Keratinocyte (primary cell): Measurements from ENCODE around the gene CNTNAP2. TPM values are rescaled to one million over a fixed set of nuclear protein-coding genes. Genes with fewer than 3 reads are reported as not detected.

Experiments used
- DNase-seq: peaks from one replicate; pipeline ENCODE4 v3.0.0-alpha.2; 2011; ENCODE audit warnings: low read depth, missing footprints, low spot score
- FAIRE-seq: peaks from 2 replicates; lab custom pipeline; 2011; peaks lifted over from hg19 to GRCh38; lab: Jason Lieb, UNC
- H2AFZ ChIP-seq: 2 replicates; pipeline ENCODE4 v1.6.0; 2012; ENCODE audit warnings: low read length, control low read depth, inconsistent platforms; ENCODE audit not compliant: control insufficient read depth
- H3K27ac ChIP-seq: 2 replicates; pipeline ENCODE4 v1.5.1; 2011; ENCODE audit warnings: low read length; ENCODE audit not compliant: control insufficient read depth, insufficient read depth
- H3K27me3 ChIP-seq: 3 replicates; pipeline ENCODE4 v1.6.0; 2011; ENCODE audit warnings: low read length; ENCODE audit not compliant: control insufficient read depth, insufficient read depth; ENCODE audit errors: extremely low read depth
- H3K36me3 ChIP-seq, 2 experiments: 2 replicates in 1 of 2; 3 replicates in 1 of 2; pipeline ENCODE4 v1.5.1; 2011; ENCODE audit warnings: low read length in 2 of 2, mild to moderate bottlenecking in 1 of 2; ENCODE audit not compliant: control insufficient read depth in 2 of 2, insufficient read depth in 2 of 2; ENCODE audit errors: extremely low read depth in 1 of 2
- H3K4me1 ChIP-seq: 3 replicates; pipeline ENCODE4 v1.5.1; 2011; ENCODE audit warnings: low read length; ENCODE audit not compliant: control insufficient read depth, insufficient read depth; ENCODE audit errors: extremely low read depth
- H3K4me2 ChIP-seq: 3 replicates; pipeline ENCODE4 v1.6.0; 2011; ENCODE audit warnings: low read depth, low read length; ENCODE audit not compliant: control insufficient read depth, insufficient read depth; ENCODE audit errors: extremely low read depth
- H3K4me3 ChIP-seq, 3 experiments: fragments of 200-600 bp in 1 of 3; sonication (generic) in 1 of 3; 2 replicates in 2 of 3; 3 replicates in 1 of 3; pipeline ENCODE4 v1.5.1; 2011 to 2016; ENCODE audit warnings: low read length in 3 of 3, mild to moderate bottlenecking in 3 of 3, control low read depth in 2 of 3, inconsistent platforms in 1 of 3, low read depth in 1 of 3, mixed read lengths in 1 of 3, mixed run types in 1 of 3, moderate library complexity in 1 of 3; ENCODE audit not compliant: control insufficient read depth in 2 of 3, insufficient read depth in 2 of 3; ENCODE audit errors: extremely low read depth in 1 of 3
- H3K79me2 ChIP-seq: 2 replicates; pipeline ENCODE4 v1.6.0; 2012; ENCODE audit warnings: low read length; ENCODE audit not compliant: control insufficient read depth, insufficient read depth
- H3K9ac ChIP-seq: 3 replicates; pipeline ENCODE4 v1.6.0; 2011; ENCODE audit warnings: low read length; ENCODE audit not compliant: control insufficient read depth, insufficient read depth; ENCODE audit errors: extremely low read depth
- H3K9me1 ChIP-seq: 3 replicates; pipeline ENCODE4 v1.6.0; 2011; ENCODE audit warnings: low read length; ENCODE audit not compliant: control insufficient read depth, insufficient read depth; ENCODE audit errors: extremely low read depth
- H3K9me3 ChIP-seq: 2 replicates; pipeline ENCODE4 v1.5.1; 2012; ENCODE audit warnings: low read depth, low read length; ENCODE audit not compliant: control insufficient read depth
- H4K20me1 ChIP-seq: 3 replicates; pipeline ENCODE4 v1.6.0; 2011; ENCODE audit warnings: low read length; ENCODE audit not compliant: control insufficient read depth, insufficient read depth; ENCODE audit errors: extremely low read depth
- EZH2 ChIP-seq: IDR thresholded peaks from one replicate; pipeline ENCODE4 v1.6.1; 2012; ENCODE audit warnings: inconsistent platforms, mild to moderate bottlenecking, low read length, moderate library complexity
- dilution Hi-C: fragments of 300-500 bp; cut with MboI; formaldehyde crosslinking; loops from one replicate; pipeline ENCODE4 v1.7.0; 2020; ENCODE audit warnings: low sequenced_read_pairs; ENCODE audit not compliant: extremely low pct_ligation_motif_present
- polyA plus RNA-seq, 5 experiments: library from polyadenylated mRNA; depleted of rRNA in 3 of 5; stranded (reverse) in 3 of 5; stranded (forward) in 1 of 5; unstranded in 1 of 5; fragments of >200 nt; gene quantifications; 1 replicate in 1 of 5; 2 replicates in 3 of 5; 3 replicates in 1 of 5; pipeline versions ENCODE4 v1.2.1 to v1.2.3, GENCODE V29; 2011 to 2012; ENCODE audit warnings: missing spikeins in 2 of 5, low read depth in 1 of 5, low replicate concordance in 1 of 5
- TF ChIP-seq, protein P1 (sequence below), 3 experiments: IDR thresholded peaks in 1 of 3; conservative IDR thresholded peaks in 1 of 3; optimal IDR thresholded peaks in 1 of 3; 2 replicates in 2 of 3; 3 replicates in 1 of 3; pipeline versions ENCODE3 to v1.5.1; 2011; ENCODE audit warnings: low read length in 3 of 3, mild to moderate bottlenecking in 3 of 3, moderate library complexity in 2 of 3, control low read depth in 1 of 3, inconsistent platforms in 1 of 3; ENCODE audit not compliant: insufficient read depth in 2 of 3; ENCODE audit errors: extremely low read depth in 1 of 3

Gene CNTNAP2
- polyA plus RNA-seq, 1 donor (not counting 4 experiments of a cell fraction or from before 2014, with no cell fraction given): 1.4 TPM

DNA sequence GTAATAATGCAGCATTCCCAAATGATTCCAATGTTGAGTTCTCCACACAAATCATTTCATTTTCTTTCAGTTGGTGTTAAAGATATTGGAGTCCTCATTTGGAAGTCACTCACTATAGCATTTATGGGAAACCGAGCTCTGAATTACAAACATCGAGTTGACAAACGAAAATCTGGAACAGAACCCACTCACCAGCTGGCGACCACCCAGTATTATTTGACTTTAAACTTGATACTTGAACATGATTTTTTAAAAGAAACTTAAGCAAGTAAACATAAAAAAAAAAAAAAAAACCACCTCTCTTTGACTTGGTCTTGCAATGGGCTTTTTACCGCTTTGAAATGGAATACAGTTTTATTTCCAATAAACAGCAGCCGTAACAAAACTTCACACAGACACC lies 1897.4 kb downstream of the CNTNAP2 start:
- Histone ChIP-seq H3K4me2 (no peak overlapping the region), H3K27ac (no peak overlapping the region), H3K27me3 (no peaks in the 10 kb centered on the region), H3K4me3 (no peak overlapping the region), H3K36me3 (no peaks in the 10 kb centered on the region), H3K79me2 (no peaks in the 10 kb centered on the region), H3K9me1 (no peaks in the 10 kb centered on the region), H2AFZ (no peak overlapping the region), H3K9me3 (no peaks in the 10 kb centered on the region), H3K4me1 (no peaks in the 10 kb centered on the region), H4K20me1 (no peaks in the 10 kb centered on the region), H3K9ac (no peak overlapping the region)
- FAIRE-seq (no peak), DNase-seq (no peak)
- dilution Hi-C loops: no loop called here
- TF ChIP-seq, protein P1, sequence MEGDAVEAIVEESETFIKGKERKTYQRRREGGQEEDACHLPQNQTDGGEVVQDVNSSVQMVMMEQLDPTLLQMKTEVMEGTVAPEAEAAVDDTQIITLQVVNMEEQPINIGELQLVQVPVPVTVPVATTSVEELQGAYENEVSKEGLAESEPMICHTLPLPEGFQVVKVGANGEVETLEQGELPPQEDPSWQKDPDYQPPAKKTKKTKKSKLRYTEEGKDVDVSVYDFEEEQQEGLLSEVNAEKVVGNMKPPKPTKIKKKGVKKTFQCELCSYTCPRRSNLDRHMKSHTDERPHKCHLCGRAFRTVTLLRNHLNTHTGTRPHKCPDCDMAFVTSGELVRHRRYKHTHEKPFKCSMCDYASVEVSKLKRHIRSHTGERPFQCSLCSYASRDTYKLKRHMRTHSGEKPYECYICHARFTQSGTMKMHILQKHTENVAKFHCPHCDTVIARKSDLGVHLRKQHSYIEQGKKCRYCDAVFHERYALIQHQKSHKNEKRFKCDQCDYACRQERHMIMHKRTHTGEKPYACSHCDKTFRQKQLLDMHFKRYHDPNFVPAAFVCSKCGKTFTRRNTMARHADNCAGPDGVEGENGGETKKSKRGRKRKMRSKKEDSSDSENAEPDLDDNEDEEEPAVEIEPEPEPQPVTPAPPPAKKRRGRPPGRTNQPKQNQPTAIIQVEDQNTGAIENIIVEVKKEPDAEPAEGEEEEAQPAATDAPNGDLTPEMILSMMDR (optimal IDR thresholded peaks at IDR 0.05 in 1 of 3, IDR thresholded peaks at IDR 0.05 in 1 of 3, conservative IDR thresholded peaks at IDR 0.05 in 1 of 3; ENCODE audit: extremely low read depth in 1 of 3, insufficient read depth in 2 of 3, low read length in 3 of 3): no peak
- no peak for TF ChIP-seq EZH2

DNA sequence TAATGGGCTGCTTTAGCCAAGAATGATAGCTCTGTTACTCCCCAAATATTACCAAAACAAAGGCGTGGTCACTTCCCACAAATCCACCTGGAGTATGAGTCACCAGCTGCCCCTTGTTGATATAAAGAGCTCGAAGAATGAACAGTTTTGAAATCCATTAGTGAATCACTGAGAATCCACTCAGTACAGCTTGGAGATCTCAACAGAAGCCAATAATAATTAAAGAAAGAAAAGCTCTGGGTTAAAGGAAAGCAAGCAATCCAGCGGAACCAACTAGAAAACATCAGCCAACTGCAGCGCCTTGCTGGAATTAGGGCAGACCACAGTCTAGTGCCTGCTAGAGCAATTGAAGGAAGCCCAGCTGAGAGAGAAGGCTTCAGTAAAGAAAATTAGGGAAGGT lies 1897.9 kb downstream of the CNTNAP2 start:
- Histone ChIP-seq H3K79me2 (no peaks in the 10 kb centered on the region), H3K9me1 (no peaks in the 10 kb centered on the region), H3K36me3 (no peaks in the 10 kb centered on the region), H3K4me3 (no peak overlapping the region), H3K4me1 (no peaks in the 10 kb centered on the region), H4K20me1 (no peaks in the 10 kb centered on the region), H3K4me2 (no peak overlapping the region), H3K9me3 (no peaks in the 10 kb centered on the region), H3K9ac (no peak overlapping the region), H3K27me3 (no peaks in the 10 kb centered on the region), H2AFZ (no peak overlapping the region), H3K27ac (no peak overlapping the region)
- FAIRE-seq (no peak), DNase-seq (no peak)
- dilution Hi-C loops: no loop called here
- TF ChIP-seq EZH2: no peak
- TF ChIP-seq, protein P1 (optimal IDR thresholded peaks at IDR 0.05 in 1 of 3, IDR thresholded peaks at IDR 0.05 in 1 of 3, conservative IDR thresholded peaks at IDR 0.05 in 1 of 3; ENCODE audit: extremely low read depth in 1 of 3, insufficient read depth in 2 of 3, low read length in 3 of 3): no peak
